ENCODE measurements around the gene TCEAL2. TPM values are rescaled to one million over a fixed set of nuclear protein-coding genes. Genes with fewer than 3 reads are reported as not detected.
"Not testable (repeated sequence)": the region's sequence is repeated elsewhere in the genome, so short reads cannot be mapped to it uniquely, and the experiment has no call there.

Gene TCEAL2
- total RNA-seq (under 1 TPM in 3 of 10 donors, not detected in 7; 0.23 to 0.31 (median 0.26) TPM), polyA plus RNA-seq (under 1 TPM; 0.09 to 0.80 TPM)
- long read RNA-seq, donor 1: 0 reads
- long read RNA-seq, donor 2: 0 reads
- long read RNA-seq, donor 3: 0 reads

DNA sequence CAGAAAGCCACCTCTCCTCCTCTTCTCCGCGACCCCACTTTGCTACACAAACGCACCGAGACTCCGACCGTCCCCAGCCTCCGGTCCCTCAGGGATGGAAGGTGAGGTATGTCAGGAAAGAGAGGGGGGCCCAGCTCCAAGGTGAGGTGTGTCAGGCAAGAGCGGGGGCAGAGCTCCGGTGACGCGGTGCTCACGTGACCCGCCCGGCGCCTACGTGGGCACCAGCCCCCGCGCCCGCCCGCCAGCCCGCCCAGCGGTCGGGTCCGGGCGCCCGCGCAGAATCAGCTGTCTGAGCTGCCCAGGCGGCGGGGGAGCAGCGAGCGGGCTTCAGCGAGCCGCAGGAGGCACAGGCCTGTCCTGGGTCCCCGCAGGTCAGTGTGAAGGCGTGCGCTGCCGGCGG lies at the start of gene TCEAL2:
TSS of gene TCEAL2 (plus strand) at position 244 of the 400 bp plus-strand sequence. CDS start 1,152 bp downstream, outside the sequence.
- H3K4me1 ChIP-seq; H3K36me3 ChIP-seq; H3K27ac ChIP-seq; intact Hi-C loops (cut with DNase I); H3K9me3 ChIP-seq; H3K4me3 ChIP-seq; DNase-seq: not testable (repeated sequence)
- peak in 1 of 8 donors; percentile 8 for ATAC-seq
- H3K27me3 ChIP-seq: peaks cover 0 to 72% (median 4%) of the 10 kb centered on the region in 7 donors
- 1 to 2% methylated on average over 18 to 32 of the region's 38 CpGs for WGBS, 2 donors

DNA sequence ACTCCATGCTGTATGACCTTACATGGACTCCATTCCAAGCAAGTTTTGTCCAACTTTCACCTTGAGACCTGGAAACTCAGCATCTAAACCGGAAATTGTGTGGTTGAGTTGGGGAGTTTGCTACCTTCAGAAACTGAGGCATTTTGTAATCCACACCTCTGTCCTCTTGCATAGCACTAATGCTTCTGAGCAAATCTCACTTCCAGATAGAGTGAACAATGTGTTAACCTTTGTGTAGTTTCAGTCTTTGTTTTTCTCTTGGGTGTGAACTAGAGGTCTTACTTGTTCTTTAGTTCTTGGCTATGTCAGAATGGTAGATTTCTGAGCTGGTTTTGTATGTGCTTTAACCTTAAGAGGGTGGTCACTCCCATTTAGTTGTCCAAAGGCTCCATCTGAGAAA lies 48.1 kb upstream of the TCEAL2 start:
- intact Hi-C loops (cut with DNase I): no loop called here
- Histone ChIP-seq H3K27ac (no peak overlapping the region), H3K27me3 (peaks cover 0 to 81% (median 0%) of the 10 kb centered on the region in 7 donors), H3K4me1 (no peaks in the 10 kb centered on the region), H3K36me3 (no peaks in the 10 kb centered on the region), H3K4me3 (no peak overlapping the region), H3K9me3 (no peaks in the 10 kb centered on the region)
- ATAC-seq (no peak), DNase-seq (no peak)
- TF ChIP-seq, protein P1, sequence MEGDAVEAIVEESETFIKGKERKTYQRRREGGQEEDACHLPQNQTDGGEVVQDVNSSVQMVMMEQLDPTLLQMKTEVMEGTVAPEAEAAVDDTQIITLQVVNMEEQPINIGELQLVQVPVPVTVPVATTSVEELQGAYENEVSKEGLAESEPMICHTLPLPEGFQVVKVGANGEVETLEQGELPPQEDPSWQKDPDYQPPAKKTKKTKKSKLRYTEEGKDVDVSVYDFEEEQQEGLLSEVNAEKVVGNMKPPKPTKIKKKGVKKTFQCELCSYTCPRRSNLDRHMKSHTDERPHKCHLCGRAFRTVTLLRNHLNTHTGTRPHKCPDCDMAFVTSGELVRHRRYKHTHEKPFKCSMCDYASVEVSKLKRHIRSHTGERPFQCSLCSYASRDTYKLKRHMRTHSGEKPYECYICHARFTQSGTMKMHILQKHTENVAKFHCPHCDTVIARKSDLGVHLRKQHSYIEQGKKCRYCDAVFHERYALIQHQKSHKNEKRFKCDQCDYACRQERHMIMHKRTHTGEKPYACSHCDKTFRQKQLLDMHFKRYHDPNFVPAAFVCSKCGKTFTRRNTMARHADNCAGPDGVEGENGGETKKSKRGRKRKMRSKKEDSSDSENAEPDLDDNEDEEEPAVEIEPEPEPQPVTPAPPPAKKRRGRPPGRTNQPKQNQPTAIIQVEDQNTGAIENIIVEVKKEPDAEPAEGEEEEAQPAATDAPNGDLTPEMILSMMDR (IDR thresholded peaks at IDR 0.05): no peak
- 53 to 63% methylated on average over 1 of the region's 1 CpG for WGBS, 2 donors

GRCh38 chrX:102085706-102086105 lies 39.8 kb upstream of the TCEAL2 start:
- H3K4me3 ChIP-seq: no peak overlapping the region
- WGBS, 2 donors: 27 to 32% methylated on average over 4 to 5 of the region's 5 CpGs
- no peak for ATAC-seq
- TF ChIP-seq, protein P1 (IDR thresholded peaks at IDR 0.05): no peak
- intact Hi-C loops (cut with DNase I): loop anchor here in 1 of 10 donors (10.0 kb wide), 1 partner anchor 491 kb away; no protein-coding TSS in a partner anchor
- H3K4me1 ChIP-seq: no peaks in the 10 kb centered on the region
- peaks cover 0 to 5% (median 0%) of the 10 kb centered on the region in 11 donors for H3K9me3 ChIP-seq
- H3K36me3 ChIP-seq: no peaks in the 10 kb centered on the region
- DNase-seq: no peak
- no peak overlapping the region for H3K27ac ChIP-seq
- H3K27me3 ChIP-seq: peaks cover 0 to 40% (median 0%) of the 10 kb centered on the region in 7 donors

DNA sequence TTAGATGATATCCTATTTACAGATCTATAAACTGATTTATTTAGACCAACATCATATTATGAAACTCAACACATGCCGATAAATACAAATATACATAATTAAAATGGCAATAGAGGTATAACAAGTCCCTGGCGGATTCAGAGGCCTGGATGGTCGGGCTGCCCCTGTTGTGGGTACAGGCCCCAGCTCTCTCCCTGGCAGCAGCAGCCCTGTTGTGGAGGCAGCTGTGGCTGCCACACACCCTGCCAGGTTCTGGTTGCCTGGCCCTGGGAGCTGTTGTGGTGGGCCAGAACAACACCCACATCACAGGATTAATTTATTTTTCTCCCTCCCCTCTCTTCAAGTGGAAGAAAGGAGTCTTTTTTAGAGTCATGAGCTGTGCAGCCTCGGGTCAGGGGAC lies 12.1 kb upstream of the TCEAL2 start:
- TF ChIP-seq, protein P1 (IDR thresholded peaks at IDR 0.05): no peak
- Histone ChIP-seq H3K27ac (no peak overlapping the region), H3K4me1 (no peaks in the 10 kb centered on the region), H3K36me3 (no peaks in the 10 kb centered on the region), H3K9me3 (peaks cover 0 to 13% (median 0%) of the 10 kb centered on the region in 11 donors), H3K27me3 (peaks cover 0 to 20% (median 0%) of the 10 kb centered on the region in 7 donors), H3K4me3 (no peak overlapping the region)
- 66 to 87% methylated on average over 3 to 4 of the region's 4 CpGs for WGBS, 2 donors
- no peak for DNase-seq
- ATAC-seq: no peak
- intact Hi-C loops (cut with DNase I): no loop called here

GRCh38 chrX:102115748-102116147 lies 9.7 kb upstream of the TCEAL2 start:
- TF ChIP-seq, protein P1 (IDR thresholded peaks at IDR 0.05): no peak

GRCh38 chrX:102125014-102125413 lies 465 bp upstream of the TCEAL2 start:
- peaks cover 0 to 68% (median 4%) of the 10 kb centered on the region in 7 donors for H3K27me3 ChIP-seq
- H3K36me3 ChIP-seq; H3K9me3 ChIP-seq; ATAC-seq; H3K27ac ChIP-seq; intact Hi-C loops (cut with DNase I); H3K4me3 ChIP-seq; H3K4me1 ChIP-seq; DNase-seq: not testable (repeated sequence)
- WGBS, 2 donors: 10 to 11% methylated on average over 6 to 8 of the region's 10 CpGs

More at GRCh38 chrX:102115748-102116147, 9.7 kb upstream of the TCEAL2 start:
- no peaks in the 10 kb centered on the region for H3K36me3 ChIP-seq
- H3K27me3 ChIP-seq: peaks cover 0 to 15% (median 0%) of the 10 kb centered on the region in 7 donors
- no peak overlapping the region for H3K4me3 ChIP-seq
- peaks cover 0 to 13% (median 0%) of the 10 kb centered on the region in 11 donors for H3K9me3 ChIP-seq
- WGBS, 2 donors: 71 to 76% methylated on average over 2 of the region's 2 CpGs
- ATAC-seq: no peak
- no peak overlapping the region for H3K27ac ChIP-seq
- no peak for DNase-seq
- intact Hi-C loops (cut with DNase I): no loop called here
- no peaks in the 10 kb centered on the region for H3K4me1 ChIP-seq

DNA sequence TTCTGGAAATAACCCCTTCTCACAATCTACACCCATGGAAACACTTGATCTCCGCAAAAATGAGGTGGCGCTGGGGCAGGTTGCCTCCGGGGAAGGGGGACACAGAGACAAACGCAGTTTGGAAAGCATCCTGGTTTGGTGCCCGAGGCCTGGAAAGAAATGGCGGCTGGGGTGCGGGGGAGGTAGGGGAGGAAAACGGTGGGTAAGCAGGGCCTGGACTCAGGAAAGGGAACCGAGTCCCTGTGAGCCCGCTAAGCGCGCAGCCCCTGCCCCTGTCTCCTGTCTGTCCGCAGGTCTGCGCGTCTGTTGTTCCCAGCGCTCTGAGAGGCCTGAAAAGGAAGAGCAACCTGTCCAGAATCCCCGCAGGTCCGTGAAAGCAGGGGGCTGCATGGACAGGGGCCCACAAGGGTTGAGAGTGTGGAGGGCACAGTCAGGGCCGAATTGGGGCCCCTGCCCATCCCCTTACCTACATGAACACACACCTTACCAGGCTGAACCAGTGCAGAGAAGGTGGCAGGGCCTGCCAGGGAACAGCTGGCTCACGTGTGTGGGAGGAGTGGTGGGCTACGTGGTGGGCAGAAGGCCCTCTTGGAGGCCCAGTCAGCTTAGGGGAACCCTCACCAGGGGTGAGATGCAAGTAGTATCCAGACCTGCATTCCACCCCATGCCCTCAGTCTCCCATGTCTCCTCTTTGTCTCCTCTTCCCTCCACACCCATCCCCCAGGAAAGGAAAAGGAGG lies 770 bp downstream of the TCEAL2 start:
- H3K9me3 ChIP-seq; ATAC-seq; DNase-seq; H3K36me3 ChIP-seq; H3K4me1 ChIP-seq; intact Hi-C loops (cut with DNase I); H3K27ac ChIP-seq; H3K4me3 ChIP-seq: not testable (repeated sequence)
- peaks cover 0 to 80% (median 4%) of the 10 kb centered on the region in 7 donors for H3K27me3 ChIP-seq
- 7 to 10% methylated on average over 17 to 21 of the region's 21 CpGs for WGBS, 2 donors
